ENCODE measurements around the gene FGF14. TPM values are rescaled to one million over a fixed set of nuclear protein-coding genes. Genes with fewer than 3 reads are reported as not detected.

Gene FGF14
- polyA plus RNA-seq, 1 of the 3 experiments (the other 2 are of a cell fraction): 0.20 TPM

DNA sequence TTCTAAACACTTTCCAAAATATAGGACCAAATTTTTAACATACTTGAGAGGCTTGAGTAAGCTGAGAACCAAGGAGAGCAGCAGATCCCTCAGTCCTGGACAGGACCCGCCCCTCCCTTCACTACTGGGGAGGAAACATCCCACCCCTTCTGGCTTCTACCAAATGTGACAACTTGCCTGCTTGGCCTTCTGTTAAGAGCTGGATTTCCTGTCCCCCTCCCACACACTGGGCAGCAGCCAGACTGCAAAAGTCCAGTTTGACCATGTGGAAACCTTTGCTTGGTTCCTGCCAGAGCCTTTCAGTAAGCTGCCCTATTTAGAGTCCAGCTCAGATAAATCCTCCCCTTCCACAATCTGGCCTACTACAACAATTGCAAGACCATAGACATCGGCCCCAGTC lies 84.3 kb downstream of the FGF14 start (continued):
- TF ChIP-seq RFX5 (IDR thresholded peaks at IDR 0.05; ENCODE audit: low read length) (no peak), GABPA (IDR thresholded peaks at IDR 0.05; ENCODE audit: low read depth) (no peak), SMC3 (IDR thresholded peaks at IDR 0.05; ENCODE audit: low read depth, low read length) (no peak), ELF1 (IDR thresholded peaks at IDR 0.05) (no peak), CHD2 (IDR thresholded peaks at IDR 0.05; ENCODE audit: low read length, partially characterized antibody) (peak; percentile 44)
- TF ChIP-seq, protein P1, sequence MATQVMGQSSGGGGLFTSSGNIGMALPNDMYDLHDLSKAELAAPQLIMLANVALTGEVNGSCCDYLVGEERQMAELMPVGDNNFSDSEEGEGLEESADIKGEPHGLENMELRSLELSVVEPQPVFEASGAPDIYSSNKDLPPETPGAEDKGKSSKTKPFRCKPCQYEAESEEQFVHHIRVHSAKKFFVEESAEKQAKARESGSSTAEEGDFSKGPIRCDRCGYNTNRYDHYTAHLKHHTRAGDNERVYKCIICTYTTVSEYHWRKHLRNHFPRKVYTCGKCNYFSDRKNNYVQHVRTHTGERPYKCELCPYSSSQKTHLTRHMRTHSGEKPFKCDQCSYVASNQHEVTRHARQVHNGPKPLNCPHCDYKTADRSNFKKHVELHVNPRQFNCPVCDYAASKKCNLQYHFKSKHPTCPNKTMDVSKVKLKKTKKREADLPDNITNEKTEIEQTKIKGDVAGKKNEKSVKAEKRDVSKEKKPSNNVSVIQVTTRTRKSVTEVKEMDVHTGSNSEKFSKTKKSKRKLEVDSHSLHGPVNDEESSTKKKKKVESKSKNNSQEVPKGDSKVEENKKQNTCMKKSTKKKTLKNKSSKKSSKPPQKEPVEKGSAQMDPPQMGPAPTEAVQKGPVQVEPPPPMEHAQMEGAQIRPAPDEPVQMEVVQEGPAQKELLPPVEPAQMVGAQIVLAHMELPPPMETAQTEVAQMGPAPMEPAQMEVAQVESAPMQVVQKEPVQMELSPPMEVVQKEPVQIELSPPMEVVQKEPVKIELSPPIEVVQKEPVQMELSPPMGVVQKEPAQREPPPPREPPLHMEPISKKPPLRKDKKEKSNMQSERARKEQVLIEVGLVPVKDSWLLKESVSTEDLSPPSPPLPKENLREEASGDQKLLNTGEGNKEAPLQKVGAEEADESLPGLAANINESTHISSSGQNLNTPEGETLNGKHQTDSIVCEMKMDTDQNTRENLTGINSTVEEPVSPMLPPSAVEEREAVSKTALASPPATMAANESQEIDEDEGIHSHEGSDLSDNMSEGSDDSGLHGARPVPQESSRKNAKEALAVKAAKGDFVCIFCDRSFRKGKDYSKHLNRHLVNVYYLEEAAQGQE (IDR thresholded peaks at IDR 0.05; ENCODE audit: low read depth, low read length): no peak

DNA sequence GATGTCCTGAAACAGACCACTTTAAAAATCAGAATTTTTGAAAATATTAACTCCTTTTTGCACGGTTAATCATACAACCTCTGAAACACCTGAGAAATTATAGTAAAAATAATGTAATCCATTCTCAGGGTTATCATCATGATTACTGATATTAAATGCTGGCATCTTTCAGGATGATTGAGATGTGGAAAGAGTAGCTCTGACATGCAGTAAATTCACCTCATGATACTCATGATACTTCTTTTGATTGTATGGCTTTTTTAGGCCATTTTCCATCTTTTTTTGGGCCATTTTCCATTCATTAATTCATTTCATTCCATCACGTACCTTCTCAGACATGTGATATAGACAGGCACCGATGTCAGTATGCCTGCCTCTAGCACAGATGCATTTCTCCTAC lies 85.1 kb downstream of the FGF14 start:
- Histone ChIP-seq H3K9ac (no peak overlapping the region), H3K36me3 (replicated peaks in 1 of 2; ENCODE audit: control insufficient read depth in 1 of 2, insufficient read depth in 2 of 2, low read length in 1 of 2) (no peaks in the 10 kb centered on the region), H3K27ac (ENCODE audit: low read depth in 2 of 2, low read length in 1 of 2) (peak overlapping the region in 1 of 2 experiments; percentile 95; a peak in 2 of 4 replicates), H3K4me3 (ENCODE audit: low read depth in 2 of 2, low read length in 1 of 2) (no peak overlapping the region), H3K4me2 (no peak overlapping the region), H3K27me3 (ENCODE audit: insufficient read depth) (no peaks in the 10 kb centered on the region), H3K79me2 (ENCODE audit: insufficient read depth) (no peaks in the 10 kb centered on the region), H3K9me2 (no peaks in the 10 kb centered on the region), H2AFZ (ENCODE audit: low read depth) (no peak overlapping the region), H3F3A (replicated peaks; ENCODE audit: insufficient read depth) (no peaks in the 10 kb centered on the region), H3K4me1 (ENCODE audit: control insufficient read depth in 1 of 2, insufficient read depth in 2 of 2, low read depth in 1 of 2, low read length in 1 of 2) (peaks cover 0 to 40% of the 10 kb centered on the region in 2 experiments; a peak in 3 of 4 replicates), H3K9me3 (no peaks in the 10 kb centered on the region), H4K20me1 (ENCODE audit: insufficient read depth) (no peaks in the 10 kb centered on the region)
- CTCF ChIA-PET: interaction anchor here (1.0 to 1.1 kb wide), 2 partner anchors 27 to 120 kb away, joined by 3 read pairs; no protein-coding TSS in a partner anchor
- POLR2A ChIA-PET: no interaction called here
- WGBS (ENCODE audit: low lambda C conversion rate): 80% methylated on average over 3 of the region's 3 CpGs
- DNase-seq: no peak
- TF ChIP-seq EZH2phosphoT487 (IDR thresholded peaks at IDR 0.05; ENCODE audit: borderline replicate concordance, low read depth): no peak
- TF ChIP-seq SMC3 (IDR thresholded peaks at IDR 0.05; ENCODE audit: low read depth, low read length): no peak
- TF ChIP-seq, protein P2, sequence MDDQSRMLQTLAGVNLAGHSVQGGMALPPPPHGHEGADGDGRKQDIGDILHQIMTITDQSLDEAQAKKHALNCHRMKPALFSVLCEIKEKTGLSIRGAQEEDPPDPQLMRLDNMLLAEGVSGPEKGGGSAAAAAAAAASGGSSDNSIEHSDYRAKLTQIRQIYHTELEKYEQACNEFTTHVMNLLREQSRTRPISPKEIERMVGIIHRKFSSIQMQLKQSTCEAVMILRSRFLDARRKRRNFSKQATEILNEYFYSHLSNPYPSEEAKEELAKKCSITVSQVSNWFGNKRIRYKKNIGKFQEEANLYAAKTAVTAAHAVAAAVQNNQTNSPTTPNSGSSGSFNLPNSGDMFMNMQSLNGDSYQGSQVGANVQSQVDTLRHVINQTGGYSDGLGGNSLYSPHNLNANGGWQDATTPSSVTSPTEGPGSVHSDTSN (IDR thresholded peaks at IDR 0.05): no peak
- TF ChIP-seq, protein P3, sequence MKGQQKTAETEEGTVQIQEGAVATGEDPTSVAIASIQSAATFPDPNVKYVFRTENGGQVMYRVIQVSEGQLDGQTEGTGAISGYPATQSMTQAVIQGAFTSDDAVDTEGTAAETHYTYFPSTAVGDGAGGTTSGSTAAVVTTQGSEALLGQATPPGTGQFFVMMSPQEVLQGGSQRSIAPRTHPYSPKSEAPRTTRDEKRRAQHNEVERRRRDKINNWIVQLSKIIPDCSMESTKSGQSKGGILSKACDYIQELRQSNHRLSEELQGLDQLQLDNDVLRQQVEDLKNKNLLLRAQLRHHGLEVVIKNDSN (IDR thresholded peaks at IDR 0.05; ENCODE audit: borderline replicate concordance, low read depth): no peak
- TF ChIP-seq EP300 (IDR thresholded peaks at IDR 0.05; ENCODE audit: borderline replicate concordance in 1 of 2, low read depth in 1 of 2, low read length in 1 of 2): no peak
- TF ChIP-seq YY1 (IDR thresholded peaks at IDR 0.05; ENCODE audit: low read depth): no peak
- TF ChIP-seq, protein P1 (IDR thresholded peaks at IDR 0.05; ENCODE audit: low read depth, low read length): no peak
- no peak for TF ChIP-seq RCOR1 (IDR thresholded peaks at IDR 0.05; ENCODE audit: low read length)
- TF ChIP-seq POLR2AphosphoS5 (IDR thresholded peaks at IDR 0.05; ENCODE audit: low read depth, low read length): no peak
- TF ChIP-seq, protein P4, sequence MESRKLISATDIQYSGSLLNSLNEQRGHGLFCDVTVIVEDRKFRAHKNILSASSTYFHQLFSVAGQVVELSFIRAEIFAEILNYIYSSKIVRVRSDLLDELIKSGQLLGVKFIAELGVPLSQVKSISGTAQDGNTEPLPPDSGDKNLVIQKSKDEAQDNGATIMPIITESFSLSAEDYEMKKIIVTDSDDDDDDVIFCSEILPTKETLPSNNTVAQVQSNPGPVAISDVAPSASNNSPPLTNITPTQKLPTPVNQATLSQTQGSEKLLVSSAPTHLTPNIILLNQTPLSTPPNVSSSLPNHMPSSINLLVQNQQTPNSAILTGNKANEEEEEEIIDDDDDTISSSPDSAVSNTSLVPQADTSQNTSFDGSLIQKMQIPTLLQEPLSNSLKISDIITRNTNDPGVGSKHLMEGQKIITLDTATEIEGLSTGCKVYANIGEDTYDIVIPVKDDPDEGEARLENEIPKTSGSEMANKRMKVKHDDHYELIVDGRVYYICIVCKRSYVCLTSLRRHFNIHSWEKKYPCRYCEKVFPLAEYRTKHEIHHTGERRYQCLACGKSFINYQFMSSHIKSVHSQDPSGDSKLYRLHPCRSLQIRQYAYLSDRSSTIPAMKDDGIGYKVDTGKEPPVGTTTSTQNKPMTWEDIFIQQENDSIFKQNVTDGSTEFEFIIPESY (IDR thresholded peaks at IDR 0.05; ENCODE audit: borderline replicate concordance, low read depth): no peak
- no peak for TF ChIP-seq TCF12 (IDR thresholded peaks at IDR 0.05)
- TF ChIP-seq GABPA (IDR thresholded peaks at IDR 0.05; ENCODE audit: low read depth): no peak
- TF ChIP-seq, protein P5, sequence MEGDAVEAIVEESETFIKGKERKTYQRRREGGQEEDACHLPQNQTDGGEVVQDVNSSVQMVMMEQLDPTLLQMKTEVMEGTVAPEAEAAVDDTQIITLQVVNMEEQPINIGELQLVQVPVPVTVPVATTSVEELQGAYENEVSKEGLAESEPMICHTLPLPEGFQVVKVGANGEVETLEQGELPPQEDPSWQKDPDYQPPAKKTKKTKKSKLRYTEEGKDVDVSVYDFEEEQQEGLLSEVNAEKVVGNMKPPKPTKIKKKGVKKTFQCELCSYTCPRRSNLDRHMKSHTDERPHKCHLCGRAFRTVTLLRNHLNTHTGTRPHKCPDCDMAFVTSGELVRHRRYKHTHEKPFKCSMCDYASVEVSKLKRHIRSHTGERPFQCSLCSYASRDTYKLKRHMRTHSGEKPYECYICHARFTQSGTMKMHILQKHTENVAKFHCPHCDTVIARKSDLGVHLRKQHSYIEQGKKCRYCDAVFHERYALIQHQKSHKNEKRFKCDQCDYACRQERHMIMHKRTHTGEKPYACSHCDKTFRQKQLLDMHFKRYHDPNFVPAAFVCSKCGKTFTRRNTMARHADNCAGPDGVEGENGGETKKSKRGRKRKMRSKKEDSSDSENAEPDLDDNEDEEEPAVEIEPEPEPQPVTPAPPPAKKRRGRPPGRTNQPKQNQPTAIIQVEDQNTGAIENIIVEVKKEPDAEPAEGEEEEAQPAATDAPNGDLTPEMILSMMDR (IDR thresholded peaks at IDR 0.05): no peak
- TF ChIP-seq CHD2 (IDR thresholded peaks at IDR 0.05; ENCODE audit: low read length, partially characterized antibody): no peak
- TF ChIP-seq TEAD4 (IDR thresholded peaks at IDR 0.05; ENCODE audit: borderline replicate concordance, insufficient read depth): no peak

Data from SK-N-SH (cell line).